CD4-positive, alpha-beta T cell treated with Interleukin-2 at 100 ng/mL for 4 hours (primary cell): ENCODE results near the gene TMTC1.
"Not testable (repeated sequence)": the region's sequence is repeated elsewhere in the genome, so short reads cannot be mapped to it uniquely, and the experiment has no call there.

Experiments used
- DNase-seq: peaks from one replicate; pipeline ENCODE4 v3.0.0-alpha.2; 2020; ENCODE audit warnings: low spot score

TMTC1 gene

GRCh38 chr12:29671742-29672141 is 112.0 kb downstream of the TMTC1 start:
- DNase-seq = no peak

GRCh38 chr12:29667011-29667410 is 116.7 kb downstream of the TMTC1 start:
- no peak for DNase-seq

GRCh38 chr12:29665107-29665506 is 118.6 kb downstream of the TMTC1 start:
- no peak for DNase-seq

GRCh38 chr12:29662734-29663323 is 120.9 kb downstream of the TMTC1 start:
- no peak for DNase-seq

- DNase-seq = no peak
Measured at GRCh38 chr12:29660847-29661246, 122.9 kb downstream of the TMTC1 start.

GRCh38 chr12:29656762-29657538 is 126.8 kb downstream of the TMTC1 start:
- no peak for DNase-seq

GRCh38 chr12:29655861-29656260 is 127.9 kb downstream of the TMTC1 start:
- no peak for DNase-seq

GRCh38 chr12:29653286-29653685 is 130.5 kb downstream of the TMTC1 start:
- DNase-seq = no peak

- no peak for DNase-seq
Measured at GRCh38 chr12:29650371-29650770, 133.4 kb downstream of the TMTC1 start.

GRCh38 chr12:29649722-29650121 is 134.0 kb downstream of the TMTC1 start:
- DNase-seq = no peak

- no peak for DNase-seq
Measured at GRCh38 chr12:29644536-29645162, 139.1 kb downstream of the TMTC1 start.

GRCh38 chr12:29640589-29641345 is 143.0 kb downstream of the TMTC1 start:
- no peak for DNase-seq

GRCh38 chr12:29639893-29640495 is 143.7 kb downstream of the TMTC1 start:
- DNase-seq = no peak

GRCh38 chr12:29638528-29638927 is 145.2 kb downstream of the TMTC1 start:
- DNase-seq = no peak

- DNase-seq = no peak
Measured at GRCh38 chr12:29634057-29634456, 149.7 kb downstream of the TMTC1 start.

- not testable (repeated sequence) for DNase-seq
Measured at GRCh38 chr12:29630164-29630563, 153.6 kb downstream of the TMTC1 start.

GRCh38 chr12:29627221-29627620 is 156.5 kb downstream of the TMTC1 start:
- DNase-seq = no peak

- DNase-seq = no peak
Measured at GRCh38 chr12:29625359-29625953, 158.3 kb downstream of the TMTC1 start.

GRCh38 chr12:29622251-29622650 is 161.5 kb downstream of the TMTC1 start:
- no peak for DNase-seq

- DNase-seq = no peak
Measured at GRCh38 chr12:29620030-29620429, 163.7 kb downstream of the TMTC1 start.

- no peak for DNase-seq
Measured at GRCh38 chr12:29617407-29617803, 166.3 kb downstream of the TMTC1 start.
